Measurements from ENCODE around the gene TRPV3.
A peak's percentile ranks its signal among the peaks of the same experiment; 100 is the strongest.
"Not testable (repeated sequence)": the region's sequence is repeated elsewhere in the genome, so short reads cannot be mapped to it uniquely, and the experiment has no call there.

Gene TRPV3

DNA sequence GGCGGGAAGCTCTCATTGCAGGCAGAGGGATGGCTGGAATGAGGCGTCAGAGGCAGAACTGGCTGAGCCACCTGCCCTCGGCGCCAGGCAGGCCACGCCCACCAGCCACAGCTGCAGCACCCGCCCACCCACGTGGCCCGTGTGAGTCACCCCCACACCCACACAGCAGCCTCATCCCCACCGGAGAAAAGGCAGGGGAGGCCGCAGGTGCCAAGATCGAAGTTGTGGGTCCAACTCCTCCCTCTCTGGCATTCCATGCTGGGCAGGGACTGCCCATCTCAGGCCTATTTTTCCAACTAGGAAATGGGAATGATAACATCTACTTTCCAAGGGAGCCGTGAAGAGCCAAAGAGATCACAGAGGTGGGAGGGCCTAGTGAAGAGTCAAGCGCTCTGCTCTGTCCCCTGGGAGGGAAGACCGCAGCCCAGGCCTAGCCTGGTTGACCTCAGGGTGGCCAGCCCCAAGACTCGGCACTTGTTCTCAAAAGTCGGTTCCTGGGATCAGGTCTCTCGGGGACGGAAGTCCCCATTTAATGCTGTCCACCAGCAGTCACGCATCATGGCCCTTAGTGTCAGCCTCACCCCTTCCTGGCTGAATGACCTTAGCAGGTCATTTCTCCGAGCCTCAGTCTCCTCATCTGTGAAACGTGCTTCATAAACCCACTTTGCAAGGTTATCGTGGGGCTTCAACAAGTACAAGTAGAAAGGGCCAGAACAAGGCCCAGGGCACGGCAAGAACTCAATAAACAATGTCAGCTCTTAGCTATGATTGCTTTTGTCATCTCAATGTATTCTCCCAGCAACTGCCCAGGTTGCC lies at the start of gene TRPV3:
TSS of gene TRPV3 (minus strand) at position 45 of the 816 bp plus-strand sequence. CDS start 2,962 bp downstream, outside the sequence.
- peak; percentile 56 for DNase-seq

DNA sequence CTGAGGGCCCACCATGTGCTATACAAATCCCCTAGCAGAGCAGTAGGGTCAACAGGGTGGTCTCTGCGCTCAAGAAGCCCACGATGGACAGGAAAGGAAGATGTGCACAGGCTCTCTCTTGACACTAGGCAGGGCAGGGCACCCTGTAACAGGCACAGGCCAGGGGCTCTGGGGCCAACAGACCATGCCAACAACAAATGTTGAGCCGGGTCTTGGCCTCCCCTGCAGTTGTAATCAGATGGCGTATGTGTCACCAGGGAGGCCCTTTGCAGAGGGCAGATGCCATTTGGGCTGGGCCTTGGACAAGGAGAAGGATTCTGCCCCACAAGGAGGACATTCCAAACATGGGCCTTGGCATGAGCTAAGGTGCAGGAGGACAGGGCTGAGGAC lies 46.3 kb upstream of the TRPV3 start:
- no peak for DNase-seq

DNA sequence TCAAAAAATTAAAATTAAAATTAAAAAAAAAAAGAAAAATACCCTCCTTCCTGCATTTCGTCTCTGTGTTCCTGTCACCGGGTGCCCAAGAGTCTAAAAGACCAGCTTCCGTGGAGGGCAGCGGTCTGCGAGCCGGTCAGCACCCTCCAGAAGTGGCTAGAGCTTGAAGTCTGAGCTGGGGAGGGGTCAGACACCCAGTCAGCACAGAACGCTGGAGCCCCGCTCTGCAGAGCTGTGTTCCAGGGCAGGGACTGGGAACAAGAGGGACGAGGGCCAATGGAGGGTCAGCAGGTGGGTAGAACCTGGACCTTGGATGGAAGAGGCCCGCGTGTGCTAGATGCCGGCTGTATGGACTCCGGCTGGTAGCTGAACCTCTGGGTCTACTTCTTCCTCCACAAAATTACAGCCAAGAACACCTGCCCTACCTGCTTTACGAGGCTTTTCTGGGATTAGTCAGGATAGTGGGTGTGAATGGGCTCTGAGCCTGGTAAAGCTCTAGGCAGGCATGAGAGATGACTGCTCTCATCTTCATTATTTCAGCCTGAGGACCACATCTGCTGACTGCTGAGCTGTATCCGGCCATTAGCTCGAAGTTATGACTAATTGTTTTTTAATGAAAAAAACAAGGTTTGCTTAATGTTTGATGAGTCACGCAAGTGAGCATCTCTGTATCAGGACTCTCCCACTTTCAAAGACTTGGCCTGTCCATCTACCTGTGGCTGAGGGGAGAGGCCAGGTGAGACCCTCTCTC lies 45.7 kb upstream of the TRPV3 start:
- no peak for DNase-seq

DNA sequence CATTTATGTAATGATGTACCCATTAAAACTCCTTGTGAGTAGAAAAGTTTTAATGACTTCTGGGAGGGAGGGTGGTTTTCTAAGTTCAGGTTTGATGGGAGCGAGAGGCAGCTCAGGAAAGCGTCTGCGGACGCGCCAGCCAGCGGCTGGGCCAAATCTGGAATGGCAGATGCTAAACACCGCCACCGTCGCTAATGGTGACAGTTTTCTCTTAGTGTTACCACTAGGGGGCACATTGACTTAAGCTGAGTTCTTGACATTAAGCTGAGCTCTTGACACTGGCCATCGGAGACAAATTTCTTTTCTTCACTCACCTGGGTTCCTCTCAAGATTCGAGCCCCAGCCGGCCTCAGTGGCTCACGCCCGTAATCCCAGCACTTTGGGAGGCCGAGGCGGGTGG lies 44.9 kb upstream of the TRPV3 start:
- DNase-seq: no peak

DNA sequence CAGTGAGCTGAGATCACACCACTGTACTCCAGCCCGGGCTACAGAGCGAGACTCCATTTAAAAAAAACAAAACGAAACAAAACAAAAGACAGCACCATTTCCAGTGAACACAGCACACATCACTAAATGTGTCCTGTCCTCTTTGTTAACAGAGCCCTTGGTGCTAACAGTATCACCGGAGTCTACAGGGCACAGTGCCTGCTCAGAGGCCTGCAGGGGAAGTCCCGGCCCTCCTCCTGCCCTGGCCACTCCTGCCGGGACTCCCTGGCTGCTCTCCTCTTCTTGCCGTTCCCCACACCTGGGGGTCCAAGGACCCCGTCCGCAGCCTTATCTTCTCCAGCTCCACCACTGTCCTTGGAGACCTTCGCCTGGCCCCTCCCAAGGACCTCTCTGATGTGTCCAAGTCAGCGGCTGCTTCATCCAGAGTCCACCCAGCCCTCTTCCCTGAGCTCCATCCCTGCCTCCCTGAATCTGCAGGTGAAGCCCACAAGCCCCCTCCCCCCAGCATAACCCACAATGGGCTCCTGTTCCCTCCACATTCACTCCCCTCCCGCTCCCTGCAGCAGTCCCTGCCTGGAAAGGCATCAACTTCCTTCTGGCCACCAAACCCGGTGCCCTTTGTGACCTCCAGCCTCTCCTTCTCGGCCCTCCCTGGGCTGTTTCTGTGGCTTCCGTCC lies 43.1 kb upstream of the TRPV3 start:
- DNase-seq: no peak

DNA sequence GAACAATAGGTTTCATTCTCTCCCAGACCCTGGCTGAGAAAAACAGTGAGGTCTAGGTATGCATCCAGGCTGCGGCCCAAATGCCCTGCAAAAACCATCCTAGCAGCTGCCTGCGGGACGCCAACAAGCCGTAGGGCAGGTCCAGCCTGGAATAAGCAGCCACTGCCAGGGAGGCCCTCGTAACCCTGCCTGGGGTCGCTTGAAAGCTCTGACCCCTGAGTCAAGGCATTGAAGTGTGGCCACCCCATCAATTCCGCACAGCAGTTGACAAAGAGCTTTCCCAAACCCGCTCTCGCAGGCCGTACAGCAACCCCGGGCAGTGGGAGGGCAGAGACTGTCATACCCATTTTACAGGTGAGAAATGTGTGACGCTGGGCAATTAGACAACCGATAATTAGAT lies 40.5 kb upstream of the TRPV3 start:
- DNase-seq: no peak

DNA sequence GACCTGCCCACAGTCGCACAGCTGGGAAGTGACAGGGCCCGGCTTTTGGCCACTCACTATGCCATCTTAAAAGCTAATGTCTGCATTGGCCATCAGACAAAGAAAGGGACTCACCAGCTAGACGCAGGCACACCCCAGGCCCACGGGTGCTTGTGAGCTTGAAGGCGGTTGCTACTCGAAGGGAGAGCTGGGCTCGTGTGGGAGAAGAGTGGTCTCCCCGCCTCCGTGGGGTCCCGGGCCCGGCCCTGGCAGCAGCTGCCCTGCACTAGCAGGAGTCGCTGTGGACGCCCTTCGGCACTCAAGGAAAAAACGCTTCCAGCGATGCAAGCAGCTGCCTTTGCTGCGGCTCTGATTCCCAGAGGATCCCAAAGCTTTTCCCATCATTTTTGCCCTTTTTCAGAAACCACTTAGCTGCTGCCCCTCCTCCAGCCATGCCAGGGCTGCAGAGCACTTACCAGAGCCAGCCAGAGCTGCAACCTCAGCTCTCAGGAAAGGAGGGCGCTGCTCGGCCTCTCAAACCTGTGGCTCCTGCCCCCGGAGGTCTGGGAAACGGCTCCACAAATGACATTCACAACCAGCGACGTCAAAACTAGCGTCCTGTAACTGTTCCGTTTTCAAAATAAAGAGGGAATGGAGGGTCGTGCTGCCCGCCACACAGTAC lies 39.3 kb upstream of the TRPV3 start:
- no peak for DNase-seq

DNA sequence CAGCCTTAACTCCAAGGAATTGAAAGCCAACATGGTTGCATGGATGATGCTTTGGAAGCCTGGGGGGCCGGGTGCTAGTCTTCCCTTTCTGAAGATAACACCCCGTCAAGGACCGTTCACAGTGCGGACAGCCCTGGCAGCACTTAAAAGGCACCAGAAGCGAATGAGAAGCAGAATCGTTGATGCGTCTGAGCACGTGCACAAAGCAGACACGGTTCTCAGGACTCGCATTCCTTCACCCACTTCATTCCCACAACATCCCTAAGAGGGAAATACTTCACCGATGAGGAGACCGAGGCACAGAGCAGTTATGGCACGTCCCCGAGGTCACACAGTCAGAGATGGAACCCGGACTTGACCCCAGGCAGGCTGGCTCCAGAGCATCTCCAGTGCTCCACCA lies 37.4 kb upstream of the TRPV3 start:
- no peak for DNase-seq

DNA sequence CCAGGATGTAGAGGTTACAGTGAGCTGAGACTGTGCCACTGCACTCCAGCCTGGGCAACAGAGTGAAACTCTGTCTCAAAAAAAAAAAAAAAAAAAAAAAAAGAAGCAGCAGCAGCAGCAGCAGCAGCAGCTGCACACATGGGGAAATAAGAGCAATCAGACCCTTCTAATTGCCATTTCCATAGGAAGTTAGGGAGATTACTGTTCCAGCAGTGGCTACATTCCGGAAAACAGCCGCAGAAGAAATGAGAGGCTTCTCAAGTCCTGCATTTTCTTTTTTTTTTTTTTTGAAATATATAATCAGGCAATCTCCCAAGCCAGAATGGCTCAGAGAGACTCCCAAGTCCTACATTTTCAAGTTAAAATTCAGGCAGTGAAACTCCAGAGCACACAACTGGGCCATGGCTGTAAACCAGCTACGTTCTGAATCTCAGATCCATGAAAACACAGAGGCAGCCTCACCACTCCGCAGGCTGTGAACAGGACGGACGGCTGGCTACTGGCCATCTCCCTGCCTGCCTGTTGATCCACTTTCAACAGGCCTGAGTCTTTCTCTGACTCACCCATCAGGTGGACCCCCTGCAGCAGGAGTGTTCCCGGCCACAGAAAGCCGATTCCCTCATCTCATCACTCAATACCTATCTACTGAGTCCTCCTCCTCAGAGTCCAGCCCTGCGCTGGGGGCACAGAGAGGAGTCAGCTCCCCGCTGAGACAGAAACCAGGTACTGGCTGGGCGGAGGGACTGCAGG lies 36.6 kb upstream of the TRPV3 start:
- no peak for DNase-seq

DNA sequence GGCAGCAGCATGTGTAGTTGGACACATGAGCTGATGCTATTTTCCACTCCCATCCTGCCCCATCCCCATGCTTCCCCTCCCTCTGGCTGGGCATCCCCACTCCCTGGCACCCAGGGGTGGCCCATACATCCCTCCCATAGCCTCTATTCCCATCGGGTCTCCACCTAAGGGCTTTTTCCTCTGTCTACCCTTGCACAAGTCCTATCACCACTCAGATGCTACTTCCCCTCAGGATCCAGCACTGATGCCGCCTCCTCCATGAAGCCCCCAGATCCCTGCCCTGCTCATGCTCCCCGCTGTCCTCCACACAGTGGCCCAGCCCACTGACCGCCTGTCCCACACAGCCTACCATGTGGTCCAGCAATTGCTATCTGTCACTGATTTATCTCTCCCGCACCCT lies 35.8 kb upstream of the TRPV3 start:
- no peak for DNase-seq

DNA sequence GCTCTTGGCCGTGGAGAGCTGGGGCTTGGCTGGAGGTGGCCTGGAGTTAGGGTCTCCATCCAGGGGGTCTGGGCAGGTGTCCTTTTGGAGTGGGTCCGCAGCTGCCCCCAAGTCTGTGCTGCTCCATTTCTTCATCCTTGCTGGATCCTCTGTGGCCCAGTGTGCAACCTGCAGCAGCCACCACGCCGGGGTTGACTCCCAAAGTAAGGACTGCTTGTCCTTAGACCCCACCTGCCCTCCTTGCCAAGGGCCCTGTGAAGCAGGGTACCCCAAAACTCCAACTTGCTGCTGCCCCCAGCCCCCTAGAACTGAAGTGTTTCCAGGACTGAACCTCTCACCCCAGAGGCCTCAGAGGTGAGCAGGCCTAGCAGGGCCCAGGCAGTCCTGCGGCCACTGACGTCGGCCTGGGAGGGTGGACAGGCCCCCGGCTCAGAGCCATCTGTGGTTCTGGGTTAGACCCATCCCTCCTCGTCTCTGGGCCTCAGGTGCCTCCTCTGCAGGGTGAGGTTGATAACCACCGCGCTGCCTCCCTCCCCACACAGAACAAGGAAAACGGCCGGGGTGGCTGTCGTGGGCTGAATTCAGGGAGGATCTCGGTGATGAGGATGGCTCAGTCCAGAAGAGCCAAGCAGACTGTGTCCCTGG lies 34.7 kb upstream of the TRPV3 start:
- DNase-seq: no peak

DNA sequence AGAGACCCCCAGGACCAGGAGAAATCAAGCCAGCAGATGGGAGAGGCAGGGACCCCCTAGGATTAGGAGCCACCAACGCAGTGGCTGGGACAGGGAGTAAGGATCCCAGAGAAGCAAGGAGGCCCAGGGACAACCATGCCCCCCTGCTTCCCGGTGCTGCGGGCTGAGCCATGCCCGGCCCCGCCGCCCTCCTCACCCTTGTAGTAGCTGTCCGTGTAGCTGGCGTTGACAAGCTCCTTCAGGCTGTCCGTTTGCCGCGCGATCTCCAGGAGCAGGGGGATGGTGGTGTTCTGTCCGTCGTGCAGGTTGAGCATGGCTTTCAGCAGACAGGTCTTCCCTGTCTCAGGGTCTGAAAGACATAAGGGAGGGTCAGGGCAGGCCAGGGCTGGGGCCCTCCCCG lies 33.2 kb upstream of the TRPV3 start:
- DNase-seq: no peak

DNA sequence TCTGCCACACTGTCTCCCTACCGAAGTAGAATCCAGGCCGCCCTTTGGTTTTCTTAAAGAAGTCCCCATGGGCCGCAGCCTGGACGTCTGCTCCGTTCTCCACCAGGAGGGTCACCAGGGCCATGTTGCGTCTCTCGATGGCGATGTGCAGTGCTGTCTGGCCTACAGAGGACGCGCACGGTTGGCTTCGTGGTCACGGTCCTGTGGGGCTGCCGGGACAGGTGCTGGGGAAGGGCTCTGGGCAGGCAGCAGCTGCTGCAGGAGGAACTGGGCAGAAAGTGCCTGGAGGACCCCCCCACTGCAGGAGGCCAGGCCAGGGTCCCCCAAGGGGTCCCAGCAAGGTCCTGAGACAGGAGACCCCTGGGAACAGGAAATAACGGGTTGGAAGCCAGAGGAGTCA lies 32.6 kb upstream of the TRPV3 start:
- no peak for DNase-seq

DNA sequence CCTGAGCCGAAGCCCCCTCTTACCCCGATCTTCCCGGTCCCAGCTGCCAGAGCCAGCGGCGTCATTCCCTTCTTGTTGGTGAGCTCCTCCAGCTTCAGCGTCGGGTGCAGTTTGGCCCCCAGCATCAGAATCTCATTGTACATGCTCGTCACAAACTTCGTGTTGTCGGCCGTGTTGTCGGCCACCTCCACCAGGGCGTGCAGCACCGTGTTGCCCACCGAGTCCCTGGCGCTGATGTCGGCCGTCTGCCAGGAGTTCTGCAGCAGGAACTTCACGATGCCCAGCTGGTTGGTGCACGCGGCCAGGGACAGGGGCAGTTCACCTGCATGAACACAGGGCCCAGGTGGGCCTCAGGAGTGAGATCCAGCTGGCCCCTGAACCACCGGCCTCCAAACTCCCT lies 32.2 kb upstream of the TRPV3 start:
- DNase-seq: no peak

DNA sequence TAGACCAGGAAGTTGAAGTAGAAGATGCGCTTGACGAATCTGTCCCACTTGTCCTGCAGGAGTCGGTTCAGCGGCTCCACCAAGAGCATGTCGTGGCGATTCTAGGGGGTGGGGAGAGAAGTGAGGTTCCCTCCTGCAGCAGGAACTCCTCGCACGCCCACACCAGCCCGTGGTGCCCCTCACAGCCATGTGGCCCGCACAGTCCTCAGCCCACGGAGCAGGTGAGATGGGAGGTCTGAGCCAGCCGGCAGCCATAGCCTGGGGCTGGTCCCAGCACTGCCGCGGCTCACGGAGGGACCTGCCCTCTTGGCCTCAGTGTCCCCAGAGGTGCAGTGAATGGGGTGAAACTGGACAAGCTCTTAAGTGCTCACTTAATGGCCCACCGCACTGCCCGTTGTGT lies 28.2 kb upstream of the TRPV3 start:
- DNase-seq: no peak

DNA sequence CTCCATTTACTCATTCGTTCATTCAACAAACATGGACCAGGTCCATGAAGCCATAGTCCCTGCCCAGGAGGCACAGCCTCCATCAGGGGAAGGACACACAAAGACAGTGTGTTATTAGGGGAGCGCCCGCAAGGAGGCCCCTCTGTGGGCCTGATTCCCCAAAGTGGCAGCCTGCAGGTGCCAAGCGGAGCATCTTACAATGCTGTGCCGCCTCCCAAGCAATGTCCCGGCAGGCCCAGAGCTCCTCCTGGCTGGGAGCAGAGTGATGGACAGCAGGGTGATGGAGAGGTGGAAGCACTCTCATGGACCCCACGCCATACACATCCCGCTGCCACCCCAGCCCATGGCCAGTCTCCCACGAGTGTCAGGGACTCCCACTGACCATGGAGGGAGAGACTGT lies 25.8 kb upstream of the TRPV3 start:
- no peak for DNase-seq

DNA sequence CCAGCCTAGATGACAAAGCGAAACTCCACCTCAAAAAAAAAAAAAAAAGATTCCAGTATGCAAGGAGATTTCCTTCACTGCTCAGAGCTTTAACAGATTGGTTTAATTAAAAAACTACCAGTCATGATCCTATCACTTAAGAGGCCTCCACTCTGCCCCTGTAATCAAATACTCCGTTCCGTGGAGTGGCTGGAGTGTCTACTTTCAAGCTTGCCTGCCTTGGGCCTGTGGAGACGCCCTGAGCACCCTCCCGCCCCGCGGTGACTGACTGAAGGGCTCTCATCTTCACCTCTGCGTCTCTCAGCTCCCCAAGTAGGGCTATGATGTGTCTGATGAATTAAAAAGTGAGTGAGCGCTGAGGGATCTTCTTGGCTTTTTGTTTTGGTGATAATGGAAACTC lies 25.3 kb upstream of the TRPV3 start:
- no peak for DNase-seq

DNA sequence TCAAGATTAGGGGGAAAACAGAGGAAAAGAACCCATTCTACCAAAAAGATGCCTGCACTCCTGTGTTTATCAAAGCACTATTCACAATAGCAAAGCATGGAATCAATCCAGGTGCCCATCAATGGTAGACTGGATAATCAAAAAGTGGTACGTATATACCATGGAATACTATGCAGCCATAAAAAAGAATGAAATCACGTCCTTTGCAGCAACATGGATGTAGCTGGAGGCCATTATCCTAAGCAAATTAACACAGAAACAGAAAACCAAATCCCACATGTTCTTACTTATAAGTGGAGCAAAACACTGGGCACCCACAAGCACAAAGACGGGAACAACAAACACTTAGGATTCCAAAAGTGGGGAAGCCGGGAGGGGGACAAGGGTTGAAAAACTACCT lies 21.1 kb upstream of the TRPV3 start:
- DNase-seq: not testable (repeated sequence)

DNA sequence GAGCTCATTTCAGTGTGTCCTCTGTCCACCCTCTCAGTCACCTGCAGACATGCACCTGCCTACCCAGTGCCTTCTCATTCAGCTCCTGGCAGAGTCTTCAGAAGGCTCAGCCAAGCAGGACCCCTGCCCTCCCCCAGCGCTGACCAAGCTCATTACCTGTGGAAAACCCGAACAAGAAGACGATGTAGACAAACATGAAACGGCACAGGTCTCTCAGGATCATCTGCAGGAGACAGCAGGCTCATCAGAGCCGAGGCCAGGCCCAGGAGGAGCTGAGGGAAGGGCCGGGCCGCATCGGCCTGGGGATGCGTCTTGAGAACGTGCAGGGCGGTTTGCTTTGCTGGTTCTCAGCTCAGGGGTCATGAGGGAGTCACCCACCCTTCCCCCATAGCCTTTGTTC lies 19.4 kb upstream of the TRPV3 start:
- no peak for DNase-seq

DNA sequence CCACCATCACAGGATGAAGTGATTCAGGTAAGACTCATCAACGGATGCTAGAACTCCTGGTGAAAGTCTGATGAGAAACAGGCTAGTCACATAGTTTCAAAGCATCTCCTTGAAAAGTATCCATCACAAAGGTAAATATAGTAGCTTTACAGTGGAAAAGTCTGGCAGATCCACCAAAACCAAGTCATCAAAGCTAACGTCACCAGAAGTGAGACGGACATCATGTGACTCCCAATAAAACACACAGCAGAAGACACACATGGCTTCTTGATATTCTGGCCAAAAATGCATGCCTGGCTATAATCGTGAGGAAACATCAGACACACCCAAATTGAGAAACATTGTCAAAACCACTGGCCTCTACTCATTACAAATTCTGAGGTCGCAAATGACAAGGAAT lies 17.9 kb upstream of the TRPV3 start:
- no peak for DNase-seq

DNA sequence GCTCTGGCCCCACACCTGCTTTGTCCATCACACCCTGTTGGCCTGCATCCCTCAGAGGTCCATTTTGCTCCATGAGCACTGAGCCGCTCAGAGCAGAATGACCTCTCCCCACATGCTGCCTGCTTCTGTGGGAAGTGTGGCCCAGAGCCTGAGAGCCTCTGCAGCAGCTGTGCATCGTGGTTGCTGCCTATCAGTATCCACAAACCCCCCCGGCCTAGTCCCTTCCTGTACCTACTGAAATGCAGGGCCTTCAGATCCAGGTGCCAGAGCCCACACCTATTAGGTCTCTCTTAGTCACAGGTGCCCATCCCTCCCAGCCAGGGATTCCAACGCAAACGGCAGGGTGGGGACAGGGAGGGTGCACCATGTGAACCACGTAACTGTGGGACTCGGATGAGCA lies 16.6 kb upstream of the TRPV3 start:
- DNase-seq: no peak
